GM19023 (cell line): ENCODE measurements around the gene IDI1.
"Not testable (repeated sequence)": the region's sequence is repeated elsewhere in the genome, so short reads cannot be mapped to it uniquely, and the experiment has no call there.

Experiments
- ATAC-seq: cut with Tn5 transposase; IDR thresholded peaks from one replicate; pipeline ENCODE4 v1.9.1; 2021; ENCODE audit warnings: mild to moderate bottlenecking, moderate library complexity; ENCODE audit not compliant: unreplicated experiment

The IDI1 gene

DNA sequence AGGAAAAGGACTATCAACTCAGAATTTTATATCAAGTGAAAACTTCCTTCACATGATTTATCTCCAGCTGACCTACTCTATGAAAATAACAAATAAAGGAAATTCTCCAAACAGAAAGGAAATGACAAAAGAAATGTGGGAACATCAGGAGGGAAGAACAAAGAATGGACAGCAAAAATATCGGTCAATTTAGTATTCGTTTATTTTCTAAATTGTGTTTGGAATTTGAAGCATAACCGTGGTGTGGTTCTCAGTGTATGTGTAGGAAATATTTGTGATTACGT lies 16.0 kb upstream of the IDI1 start:
- ATAC-seq: no peak

DNA sequence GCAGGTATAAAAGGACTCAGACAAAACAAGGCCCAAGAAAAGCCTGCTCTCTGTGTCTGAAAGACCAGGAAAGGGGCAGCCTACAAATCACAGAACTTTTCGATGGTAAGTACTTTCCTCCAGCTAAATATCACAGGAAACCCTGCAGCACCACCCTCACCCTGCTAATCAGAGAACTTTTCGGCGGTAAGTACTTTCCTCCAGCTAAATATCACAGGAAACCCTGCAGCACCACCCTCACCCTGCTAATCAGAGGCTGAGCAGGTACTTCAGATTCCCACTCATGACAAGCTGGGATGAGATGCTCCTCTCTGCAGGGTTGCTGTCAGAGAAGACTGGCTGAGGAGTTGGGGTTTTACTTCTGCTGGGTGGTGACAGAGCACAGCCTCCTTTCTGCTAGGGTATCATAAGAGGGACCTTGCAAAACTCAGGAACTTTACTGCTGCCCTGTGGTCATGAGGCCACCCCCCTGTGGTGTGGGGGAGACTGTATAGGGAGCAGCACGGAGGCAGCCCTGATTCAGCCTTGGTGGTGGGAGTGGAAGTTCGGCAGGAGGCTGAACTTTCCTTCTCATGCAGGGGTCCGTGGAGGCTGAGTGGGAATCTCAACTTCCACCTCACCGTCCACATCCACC lies 14.4 kb upstream of the IDI1 start:
- no peak for ATAC-seq

DNA sequence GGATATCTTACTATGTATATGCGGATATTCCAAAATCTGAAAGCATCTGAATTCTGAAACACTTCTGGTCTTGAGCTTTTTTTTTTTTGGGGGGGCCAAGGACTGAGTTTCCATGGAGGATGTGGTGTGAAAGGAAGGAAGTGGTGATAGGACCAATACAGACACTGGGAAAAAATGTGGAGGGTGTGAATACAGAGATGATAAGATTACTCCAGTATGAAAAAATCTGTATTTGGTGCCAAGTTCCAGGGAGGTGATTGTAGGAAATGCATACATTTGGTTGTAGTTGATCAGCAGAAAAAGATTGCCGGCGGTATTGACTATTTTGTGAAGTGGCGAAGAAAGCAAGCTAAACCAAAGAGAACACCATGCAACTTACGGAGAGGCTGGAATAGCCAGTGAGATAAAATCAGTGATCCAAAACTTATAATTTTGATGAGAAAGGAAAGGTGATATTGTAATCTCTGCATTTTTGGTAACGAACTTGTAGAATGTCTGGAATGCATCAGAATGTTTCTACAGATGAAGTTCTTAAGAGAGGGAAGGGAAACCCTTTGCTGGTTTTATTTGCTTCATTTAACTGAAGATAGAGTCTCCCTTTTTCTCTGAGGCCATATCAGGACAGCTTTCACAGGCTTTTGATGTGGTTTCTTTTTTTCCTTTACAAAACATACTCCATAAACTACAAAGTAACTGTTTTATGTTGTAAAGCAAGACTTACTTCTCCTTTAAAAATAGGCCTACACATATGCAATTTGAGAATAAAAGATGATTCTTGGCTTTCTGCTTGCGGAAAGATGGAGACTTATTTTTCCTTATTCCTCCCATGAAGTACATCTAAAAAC lies 13.2 kb upstream of the IDI1 start:
- no peak for ATAC-seq

- ATAC-seq: no peak
Measured at GRCh38 chr10:1059902-1060301, 11.0 kb upstream of the IDI1 start.

- no peak for ATAC-seq
Measured at GRCh38 chr10:1058017-1058416, 9.1 kb upstream of the IDI1 start.

- no peak for ATAC-seq
Measured at GRCh38 chr10:1057106-1057657, 8.3 kb upstream of the IDI1 start.

DNA sequence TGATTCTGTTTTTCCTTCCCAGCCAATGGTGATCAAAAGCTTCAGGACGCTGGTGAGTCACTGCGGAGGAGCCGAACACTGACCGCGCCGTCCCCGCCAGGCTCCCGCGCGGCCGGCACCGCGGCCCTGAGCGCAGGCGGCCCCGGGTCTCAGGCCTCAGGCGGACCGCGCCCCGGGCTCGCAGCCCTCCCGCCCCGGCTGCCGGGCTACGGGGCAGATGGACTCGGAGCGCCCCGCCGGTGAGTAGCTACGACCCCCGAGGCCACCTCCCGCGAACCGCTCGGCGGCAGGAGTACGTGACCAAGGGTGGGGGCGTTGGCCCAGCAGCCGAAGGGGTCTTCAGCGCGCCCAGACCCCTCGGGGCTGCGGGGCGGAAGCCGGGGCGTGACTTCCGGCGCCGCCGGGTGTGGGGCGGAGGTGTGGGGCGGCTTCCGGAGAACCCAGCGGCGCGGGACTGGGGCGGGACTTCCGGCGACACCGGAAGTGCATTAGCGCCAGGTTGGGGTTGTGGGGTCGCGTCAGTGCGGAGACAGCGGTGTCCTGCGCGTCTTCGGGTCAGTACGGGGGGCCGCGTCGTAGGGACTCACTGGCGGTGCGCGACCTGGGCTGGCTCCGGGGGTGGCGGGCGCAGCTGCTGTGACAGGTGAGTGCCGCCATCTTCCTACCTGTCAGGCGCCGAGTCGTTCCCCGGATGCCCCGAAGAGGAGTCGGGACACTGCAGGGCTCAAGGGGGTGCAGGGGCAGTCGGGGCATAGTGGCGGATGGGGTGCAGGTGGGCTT lies 7.6 kb upstream of the IDI1 start, which contains the start of gene WDR37:
WDR37 (plus strand) TSS at position 60 of the 780 bp plus-strand sequence. CDS start 15,771 bp downstream, outside the sequence.
- ATAC-seq: peak; percentile 98

DNA sequence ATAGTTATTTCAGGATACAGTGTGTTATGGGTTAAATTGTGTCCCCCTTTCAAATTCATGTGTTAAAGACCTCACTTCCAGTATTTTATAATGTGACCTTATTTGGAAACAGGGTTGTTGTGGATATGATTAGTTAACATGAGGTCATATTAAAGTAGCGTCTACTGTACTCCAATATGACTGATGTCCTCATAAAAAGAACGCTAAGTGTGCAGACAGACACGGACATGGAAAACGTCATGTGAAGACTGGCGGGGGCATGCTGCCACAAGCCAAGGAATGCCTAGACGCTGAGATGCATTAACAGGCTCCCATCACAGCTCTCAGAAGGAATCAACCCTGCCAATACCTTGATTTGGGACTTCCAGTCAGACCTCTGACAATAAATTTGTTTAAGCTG lies 5.8 kb upstream of the IDI1 start:
- no peak for ATAC-seq

GRCh38 chr10:1050554-1050953 lies 1.6 kb upstream of the IDI1 start:
- no peak for ATAC-seq

GRCh38 chr10:1050145-1050544 lies 1.2 kb upstream of the IDI1 start:
- no peak for ATAC-seq

- ATAC-seq: no peak
Measured at GRCh38 chr10:1049425-1049958, 573 bp upstream of the IDI1 start.

DNA sequence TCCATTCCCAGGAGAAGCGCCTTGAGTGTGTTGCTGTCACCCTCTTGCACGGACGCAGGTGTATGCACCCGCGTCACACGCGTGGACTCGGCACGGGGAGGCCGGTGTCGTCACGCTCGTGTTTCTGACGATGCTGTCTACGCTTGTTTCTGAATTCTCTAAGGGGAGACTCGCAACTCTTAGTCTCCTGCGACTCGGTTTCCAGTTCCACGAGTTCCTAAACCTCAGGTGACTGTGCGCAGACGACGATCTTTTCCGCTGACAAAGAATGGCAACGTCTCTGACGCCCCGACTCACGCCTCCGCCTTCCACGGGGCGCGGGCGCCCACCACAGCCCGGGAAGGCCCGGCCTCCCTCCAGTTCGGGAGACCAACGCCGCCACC lies 579 bp downstream of the IDI1 start:
- ATAC-seq: no peak

DNA sequence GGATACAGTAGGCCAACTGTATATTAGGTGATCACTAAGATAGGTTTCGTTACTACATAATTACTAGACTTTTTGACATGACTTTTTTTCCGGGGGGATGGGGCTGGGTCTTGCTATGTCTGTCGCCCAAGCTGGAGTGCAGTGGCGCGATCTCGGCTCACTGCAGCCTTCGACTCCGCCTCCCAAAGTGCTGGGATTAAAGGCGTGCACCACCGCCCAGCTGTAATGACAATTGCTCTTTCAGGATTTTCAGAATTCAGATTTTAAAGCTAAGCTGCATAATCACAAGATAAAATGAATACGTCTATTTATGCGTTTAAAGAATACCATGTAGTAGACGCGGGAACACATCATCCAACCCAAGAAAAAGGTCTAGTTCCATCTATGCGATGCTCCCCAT lies 982 bp downstream of the IDI1 start:
- ATAC-seq: no peak

DNA sequence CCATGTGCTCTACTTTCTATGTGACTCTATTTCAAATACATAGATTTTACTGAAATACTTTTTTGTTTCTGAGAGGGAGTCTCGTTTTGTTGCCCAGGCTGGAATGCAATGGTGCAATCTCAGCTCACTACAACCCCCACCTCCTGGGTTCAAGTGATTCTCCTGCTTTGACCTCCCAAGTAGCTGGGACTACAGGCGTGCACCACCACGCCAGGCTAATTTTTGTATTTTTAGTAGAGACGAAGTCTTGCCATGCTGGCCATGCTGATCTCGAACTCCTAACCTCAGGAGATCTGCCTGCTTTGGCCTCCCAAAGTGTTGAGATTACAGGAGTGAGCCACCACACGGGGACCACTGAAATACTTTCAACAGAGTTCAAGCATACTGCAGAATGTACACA lies 3.5 kb downstream of the IDI1 start:
- no peak for ATAC-seq

- ATAC-seq: no peak
Measured at GRCh38 chr10:1044964-1045363, 4.0 kb downstream of the IDI1 start.

GRCh38 chr10:1044146-1044545 lies 4.8 kb downstream of the IDI1 start:
- no peak for ATAC-seq

DNA sequence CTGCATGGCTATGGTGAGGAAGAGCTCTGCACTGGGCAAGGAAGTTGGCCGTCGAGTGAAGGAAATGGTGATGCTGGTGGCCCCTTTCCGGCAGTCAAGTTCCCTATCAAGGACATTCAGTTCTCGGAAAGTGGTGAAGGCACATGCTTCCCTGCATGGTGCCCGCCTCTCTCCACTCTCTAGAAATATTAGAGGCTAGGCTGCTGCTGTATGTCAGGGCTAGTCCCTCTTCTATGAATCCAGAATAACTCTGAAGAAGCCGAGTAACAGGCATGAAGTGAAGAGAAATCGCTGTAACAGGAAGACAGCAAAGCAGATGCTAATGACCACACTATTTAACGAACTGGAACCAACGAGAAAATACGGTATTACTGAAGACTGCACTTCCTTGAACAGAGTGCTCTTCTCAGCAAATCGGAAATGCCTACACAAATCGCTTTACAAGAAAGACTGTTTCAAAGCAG lies 5.4 kb downstream of the IDI1 start:
- ATAC-seq: peak; percentile 50

DNA sequence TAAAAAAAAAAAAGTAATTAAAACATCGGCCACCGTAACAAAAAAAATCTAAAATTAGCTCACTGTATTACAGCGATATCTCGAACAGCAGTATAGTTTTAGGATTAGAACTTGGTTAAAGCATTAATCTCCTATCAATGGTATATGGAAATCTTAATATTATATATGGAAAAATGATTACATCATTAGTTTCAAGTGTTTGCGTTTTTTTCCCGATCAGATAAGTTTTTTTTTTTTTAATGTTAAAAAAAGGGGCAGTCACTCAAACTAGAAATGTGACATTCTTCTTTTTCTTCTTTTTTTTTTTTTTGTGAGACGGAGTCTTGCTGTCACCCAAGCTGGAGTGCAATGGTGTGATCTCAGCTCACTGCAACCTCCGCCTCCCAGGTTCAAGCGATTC lies 7.4 kb downstream of the IDI1 start:
- ATAC-seq: no peak

DNA sequence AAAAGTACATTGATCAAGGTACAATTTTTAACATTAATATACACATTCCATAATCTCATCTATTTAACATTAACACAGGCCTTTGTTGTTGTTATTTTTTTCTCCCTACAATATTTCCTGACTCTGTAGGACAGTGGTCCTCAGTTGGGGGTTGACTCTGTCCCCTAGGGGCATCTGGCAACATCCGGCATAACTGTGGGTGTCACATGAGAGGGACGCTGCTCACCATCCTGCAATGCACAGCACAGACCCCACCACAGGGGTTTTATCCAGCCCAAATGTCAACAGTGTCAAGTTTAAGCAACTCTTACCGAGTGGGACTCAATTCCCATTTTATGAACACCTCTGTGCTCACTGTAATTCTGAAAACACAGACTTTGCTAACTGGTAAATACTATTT lies 8.8 kb downstream of the IDI1 start:
- no peak for ATAC-seq

- not testable (repeated sequence) for ATAC-seq
Measured at GRCh38 chr10:1038769-1039168, 10.2 kb downstream of the IDI1 start.

GRCh38 chr10:1037098-1037497 lies 11.8 kb downstream of the IDI1 start:
- ATAC-seq: no peak
